Tibial nerve (tissue), 4 donors: ENCODE results near the gene FHAD1.

Experiments
- EP300 ChIP-seq, 2 donors: sonication (generic); formaldehyde crosslinking; IDR thresholded peaks; one replicate each; pipeline ENCODE4 v1.6.1; 2017; ENCODE audit warnings: antibody characterized with exemption in 2 of 2, mild to moderate bottlenecking in 1 of 2
- POLR2A ChIP-seq, 2 donors: fragments of 450-650 bp; IDR thresholded peaks; one replicate each; pipeline ENCODE4 v1.6.1; 2017; ENCODE audit warnings: antibody characterized with exemption in 2 of 2, mild to moderate bottlenecking in 2 of 2, moderate library complexity in 2 of 2
- TF ChIP-seq, protein P1 (sequence below), 5 experiments: fragments of 200-600 bp in 3 of 5; fragments of 450-650 bp in 2 of 5; sonication (generic) in 3 of 5; IDR thresholded peaks; one replicate each; pipeline ENCODE4 v1.5.1; 2016 to 2019; ENCODE audit warnings: antibody characterized with exemption in 5 of 5, mild to moderate bottlenecking in 3 of 5, moderate library complexity in 2 of 5

DNA sequence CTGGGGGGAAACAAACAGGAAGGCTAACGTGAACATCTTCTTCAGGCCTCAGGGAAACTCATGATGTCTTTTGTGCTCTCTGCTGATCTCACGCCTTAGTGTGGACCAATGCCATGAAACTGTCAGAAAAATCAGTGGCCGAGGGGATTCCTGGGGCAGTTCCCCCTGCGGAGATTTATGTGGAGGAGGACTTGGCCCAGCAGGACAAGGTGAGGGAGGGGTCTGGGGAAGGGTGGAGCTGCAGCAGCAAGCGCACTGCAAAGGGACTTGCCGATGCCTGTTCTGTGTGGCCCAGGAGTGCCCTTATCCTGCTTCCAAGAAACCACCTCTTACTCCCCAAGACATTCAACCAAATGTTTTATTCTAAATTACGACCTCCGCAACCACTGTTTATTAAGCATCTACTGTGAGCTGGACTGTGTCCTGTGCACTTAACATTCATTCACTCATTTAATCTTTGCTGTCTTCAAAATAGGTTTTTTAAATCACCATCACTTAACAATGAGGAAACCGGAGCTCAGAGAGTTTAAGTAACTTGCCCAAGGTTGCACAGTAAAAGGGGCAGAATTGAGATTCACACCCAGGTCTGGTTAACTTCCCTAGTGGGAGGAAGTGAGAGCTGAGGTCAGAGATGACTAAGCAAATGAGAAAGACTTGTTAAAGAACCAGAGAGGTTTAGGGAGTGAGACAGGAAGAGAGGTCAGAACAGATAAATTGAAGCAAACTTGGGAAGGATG is 49.7 kb downstream of the FHAD1 start:
- TF ChIP-seq, protein P1, sequence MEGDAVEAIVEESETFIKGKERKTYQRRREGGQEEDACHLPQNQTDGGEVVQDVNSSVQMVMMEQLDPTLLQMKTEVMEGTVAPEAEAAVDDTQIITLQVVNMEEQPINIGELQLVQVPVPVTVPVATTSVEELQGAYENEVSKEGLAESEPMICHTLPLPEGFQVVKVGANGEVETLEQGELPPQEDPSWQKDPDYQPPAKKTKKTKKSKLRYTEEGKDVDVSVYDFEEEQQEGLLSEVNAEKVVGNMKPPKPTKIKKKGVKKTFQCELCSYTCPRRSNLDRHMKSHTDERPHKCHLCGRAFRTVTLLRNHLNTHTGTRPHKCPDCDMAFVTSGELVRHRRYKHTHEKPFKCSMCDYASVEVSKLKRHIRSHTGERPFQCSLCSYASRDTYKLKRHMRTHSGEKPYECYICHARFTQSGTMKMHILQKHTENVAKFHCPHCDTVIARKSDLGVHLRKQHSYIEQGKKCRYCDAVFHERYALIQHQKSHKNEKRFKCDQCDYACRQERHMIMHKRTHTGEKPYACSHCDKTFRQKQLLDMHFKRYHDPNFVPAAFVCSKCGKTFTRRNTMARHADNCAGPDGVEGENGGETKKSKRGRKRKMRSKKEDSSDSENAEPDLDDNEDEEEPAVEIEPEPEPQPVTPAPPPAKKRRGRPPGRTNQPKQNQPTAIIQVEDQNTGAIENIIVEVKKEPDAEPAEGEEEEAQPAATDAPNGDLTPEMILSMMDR (IDR thresholded peaks at IDR 0.05), result no peak
- no peak for TF ChIP-seq EP300 (IDR thresholded peaks at IDR 0.05)
- no peak for TF ChIP-seq POLR2A (IDR thresholded peaks at IDR 0.05)
